Spleen (tissue), 7 donors: ENCODE measurements around the gene CIAPIN1.

Experiments used
- POLR2A ChIP-seq, 3 donors: fragments of 450-650 bp; IDR thresholded peaks; one replicate each; pipeline ENCODE4 v1.5.1; 2017; ENCODE audit warnings: antibody characterized with exemption in 3 of 3, mild to moderate bottlenecking in 1 of 3
- TF ChIP-seq, protein P1 (sequence below), 11 experiments: fragments of 200-600 bp in 7 of 11; fragments of 450-650 bp in 4 of 11; sonication (generic) in 4 of 11; IDR thresholded peaks in 8 of 11; conservative IDR thresholded peaks in 3 of 11; 1 replicate in 7 of 11; 2 replicates in 4 of 11; pipeline versions ENCODE4 v1.4.0 to v1.8.0; 2016 to 2021; ENCODE audit warnings: antibody characterized with exemption in 11 of 11, inconsistent platforms in 4 of 11, mild to moderate bottlenecking in 1 of 11
- donor health status: DM: no; HTN: no; CAD: no; lungs with moderate emphysema.
- donor health status: DM: no; HTN: no; CAD: no.
- donor health status: DM: no; HTN: no; CAD: no.

DNA sequence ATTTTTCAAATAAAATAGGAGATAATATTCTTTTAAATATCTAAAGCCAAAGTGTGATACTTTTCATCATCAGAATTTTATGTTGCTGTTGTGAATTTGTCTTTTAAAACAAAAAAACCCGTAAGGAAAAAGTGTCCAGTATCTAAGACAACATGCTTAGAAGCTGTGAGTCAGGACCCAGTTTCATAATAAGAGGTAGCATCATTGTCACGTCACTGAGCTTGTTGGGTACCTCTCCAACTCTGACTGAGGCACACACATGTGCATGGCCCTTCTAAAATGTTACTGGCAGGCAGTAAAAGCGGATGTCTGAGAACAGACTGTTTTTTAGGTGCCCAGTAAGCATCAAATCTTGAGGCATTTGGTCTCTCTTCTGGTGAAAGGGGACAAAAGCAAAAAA is 2.5 kb downstream of the CIAPIN1 start:
- TF ChIP-seq, protein P1, sequence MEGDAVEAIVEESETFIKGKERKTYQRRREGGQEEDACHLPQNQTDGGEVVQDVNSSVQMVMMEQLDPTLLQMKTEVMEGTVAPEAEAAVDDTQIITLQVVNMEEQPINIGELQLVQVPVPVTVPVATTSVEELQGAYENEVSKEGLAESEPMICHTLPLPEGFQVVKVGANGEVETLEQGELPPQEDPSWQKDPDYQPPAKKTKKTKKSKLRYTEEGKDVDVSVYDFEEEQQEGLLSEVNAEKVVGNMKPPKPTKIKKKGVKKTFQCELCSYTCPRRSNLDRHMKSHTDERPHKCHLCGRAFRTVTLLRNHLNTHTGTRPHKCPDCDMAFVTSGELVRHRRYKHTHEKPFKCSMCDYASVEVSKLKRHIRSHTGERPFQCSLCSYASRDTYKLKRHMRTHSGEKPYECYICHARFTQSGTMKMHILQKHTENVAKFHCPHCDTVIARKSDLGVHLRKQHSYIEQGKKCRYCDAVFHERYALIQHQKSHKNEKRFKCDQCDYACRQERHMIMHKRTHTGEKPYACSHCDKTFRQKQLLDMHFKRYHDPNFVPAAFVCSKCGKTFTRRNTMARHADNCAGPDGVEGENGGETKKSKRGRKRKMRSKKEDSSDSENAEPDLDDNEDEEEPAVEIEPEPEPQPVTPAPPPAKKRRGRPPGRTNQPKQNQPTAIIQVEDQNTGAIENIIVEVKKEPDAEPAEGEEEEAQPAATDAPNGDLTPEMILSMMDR (IDR thresholded peaks at IDR 0.05 in 8 of 11, conservative IDR thresholded peaks at IDR 0.05 in 3 of 11): no peak
- no peak for TF ChIP-seq POLR2A (IDR thresholded peaks at IDR 0.05)
